ENCODE data around the gene CDX1. TPM values are rescaled to one million over a fixed set of nuclear protein-coding genes. Genes with fewer than 3 reads are reported as not detected.

CDX1 gene
- total RNA-seq, 1 experiment from 2014 or later = 0.22 TPM

DNA sequence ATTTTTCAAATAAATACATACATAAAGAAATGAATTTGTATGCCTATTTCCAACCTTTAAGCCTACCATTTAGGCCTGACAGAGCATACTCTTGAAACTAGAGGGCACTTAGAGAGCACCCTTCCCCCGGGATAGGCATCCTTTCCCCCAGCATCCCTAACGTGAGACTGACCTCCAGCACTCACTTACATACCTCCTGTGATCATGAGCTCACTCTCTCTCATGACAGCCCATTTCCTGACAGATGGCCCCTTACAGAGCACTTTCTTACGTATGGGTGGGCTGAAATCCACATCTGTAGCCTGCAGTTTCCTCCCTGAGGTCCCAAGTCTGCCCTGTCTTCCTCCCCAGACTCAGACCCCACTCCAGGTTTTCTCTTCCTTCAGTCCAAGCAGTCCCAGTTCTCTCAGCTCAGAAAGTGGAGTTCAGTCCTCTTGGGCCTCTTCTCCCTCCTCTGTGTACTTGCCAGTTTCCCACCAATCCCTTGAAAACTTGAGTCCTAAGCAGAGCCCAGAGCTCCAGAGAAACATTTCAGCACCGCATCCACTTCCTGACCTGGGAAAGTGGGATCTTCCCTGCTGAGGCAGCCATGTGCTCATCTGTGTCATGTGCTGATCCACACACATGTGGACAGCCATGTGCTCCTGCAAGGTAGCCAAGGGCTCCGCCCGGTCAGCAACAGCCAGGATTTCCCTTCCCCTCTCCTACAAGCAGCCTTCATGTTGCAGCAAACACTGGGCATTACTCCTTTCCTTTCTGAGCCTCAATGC, 2.2 kb upstream of the CDX1 start:
- H3K4me1 Mint-ChIP-seq = peaks cover 17 to 25% of the 10 kb centered on the region in 2 experiments
- no peak overlapping the region for H2BK5ac ChIP-seq (ENCODE audit: insufficient read length, low read length)

More for the DNA sequence above, 2.2 kb upstream of the CDX1 start:
- Histone ChIP-seq H3K23ac (ENCODE audit: insufficient read length, low read depth, low read length) (no peak overlapping the region), H2AK5ac (ENCODE audit: insufficient read length, low read length) (no peak overlapping the region), H3K79me2 (ENCODE audit: insufficient read depth, low read length) (no peaks in the 10 kb centered on the region), H3K9ac (ENCODE audit: extremely low read depth, insufficient read length, low read length) (no peak overlapping the region), H2BK12ac (ENCODE audit: insufficient read length, low read depth, low read length) (no peak overlapping the region), H3K27ac (ENCODE audit: insufficient read length, low read depth, low read length) (no peak overlapping the region), H2AFZ (ENCODE audit: low read length) (no peak overlapping the region), H4K20me1 (ENCODE audit: control insufficient read depth, insufficient read depth, insufficient read length) (no peaks in the 10 kb centered on the region), H2BK15ac (ENCODE audit: low read depth, low read length) (no peak overlapping the region), H3K23me2 (ENCODE audit: insufficient read length, low read depth, low read length, poor library complexity, severe bottlenecking) (no peaks in the 10 kb centered on the region), H3K56ac (ENCODE audit: insufficient read length, low read depth, low read length) (no peak overlapping the region), H4K5ac (ENCODE audit: insufficient read length, low read depth, low read length) (no peak overlapping the region), H3K18ac (ENCODE audit: insufficient read length, low read depth, low read length) (no peak overlapping the region), H4K8ac (replicated peaks; ENCODE audit: insufficient read length, low read depth, low read length) (no peak overlapping the region), H2BK20ac (ENCODE audit: low read depth, low read length, poor library complexity, severe bottlenecking) (no peak overlapping the region), H3K4me2 (ENCODE audit: insufficient read depth, insufficient read length, low read length) (no peak overlapping the region), H3K79me1 (ENCODE audit: insufficient read depth, low read depth, low read length, poor library complexity, severe bottlenecking) (no peaks in the 10 kb centered on the region), H2BK120ac (ENCODE audit: low read depth, low read length, poor library complexity, severe bottlenecking) (no peak overlapping the region), H3T11ph (ENCODE audit: low read length) (no peak overlapping the region), H3K4me1 (ENCODE audit: insufficient read depth, low read length) (no peaks in the 10 kb centered on the region), H3K4ac (ENCODE audit: low read depth, low read length) (no peak overlapping the region), H3K14ac (ENCODE audit: insufficient read depth, low read length) (no peak overlapping the region), H3K27me3 (ENCODE audit: insufficient read depth, low read length) (peaks cover 45% of the 10 kb centered on the region), H4K91ac (ENCODE audit: insufficient read length, low read depth, low read length) (no peak overlapping the region), H3K9me3 (ENCODE audit: control insufficient read depth, low read depth, low read length) (no peaks in the 10 kb centered on the region)
- Mint-ChIP-seq H3K27ac (peak overlapping the region in 1 of 3 experiments; percentile 3; a peak in 1 of 7 replicates), H3K36me3 (ENCODE audit: insufficient read depth in 1 of 3, low read depth in 3 of 3) (no peaks in the 10 kb centered on the region), H3K27me3 (ENCODE audit: low read depth) (peaks cover 78% of the 10 kb centered on the region), H3K9me3 (peaks cover 3 to 6% of the 10 kb centered on the region in 2 experiments; a peak in 2 of 5 replicates), H3K4me3 (no peak overlapping the region)
- no peak for DNase-seq
- WGBS (ENCODE audit: extremely low coverage, insufficient read length, low lambda C conversion rate) = no CpG with 5 or more reads among the region's 6 CpGs
- TF ChIP-seq, protein P1, sequence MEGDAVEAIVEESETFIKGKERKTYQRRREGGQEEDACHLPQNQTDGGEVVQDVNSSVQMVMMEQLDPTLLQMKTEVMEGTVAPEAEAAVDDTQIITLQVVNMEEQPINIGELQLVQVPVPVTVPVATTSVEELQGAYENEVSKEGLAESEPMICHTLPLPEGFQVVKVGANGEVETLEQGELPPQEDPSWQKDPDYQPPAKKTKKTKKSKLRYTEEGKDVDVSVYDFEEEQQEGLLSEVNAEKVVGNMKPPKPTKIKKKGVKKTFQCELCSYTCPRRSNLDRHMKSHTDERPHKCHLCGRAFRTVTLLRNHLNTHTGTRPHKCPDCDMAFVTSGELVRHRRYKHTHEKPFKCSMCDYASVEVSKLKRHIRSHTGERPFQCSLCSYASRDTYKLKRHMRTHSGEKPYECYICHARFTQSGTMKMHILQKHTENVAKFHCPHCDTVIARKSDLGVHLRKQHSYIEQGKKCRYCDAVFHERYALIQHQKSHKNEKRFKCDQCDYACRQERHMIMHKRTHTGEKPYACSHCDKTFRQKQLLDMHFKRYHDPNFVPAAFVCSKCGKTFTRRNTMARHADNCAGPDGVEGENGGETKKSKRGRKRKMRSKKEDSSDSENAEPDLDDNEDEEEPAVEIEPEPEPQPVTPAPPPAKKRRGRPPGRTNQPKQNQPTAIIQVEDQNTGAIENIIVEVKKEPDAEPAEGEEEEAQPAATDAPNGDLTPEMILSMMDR (conservative IDR thresholded peaks at IDR 0.05) = no peak

Measured in H9 (cell line).